Stomach (tissue), 9 donors: ENCODE data around the gene RBM43. TPM values are rescaled to one million over a fixed set of nuclear protein-coding genes. Genes with fewer than 3 reads are reported as not detected.
"Not testable (repeated sequence)": the region's sequence is repeated elsewhere in the genome, so short reads cannot be mapped to it uniquely, and the experiment has no call there.

ENCODE experiments used
- DNase-seq, 2 donors: peaks; one replicate each; pipeline versions ENCODE4 v3.0.0 to v3.0.0-alpha.2; 2013 to 2019
- H3K27ac ChIP-seq, 5 donors: fragments of 200-600 bp in 4 of 5; sonication (generic) in 4 of 5; one replicate each; pipeline ENCODE4 v1.5.1; 2013 to 2019; ENCODE audit warnings: mild to moderate bottlenecking in 1 of 5, moderate library complexity in 1 of 5
- H3K27me3 ChIP-seq, 3 donors: fragments of 200-600 bp; sonication (generic); one replicate each; pipeline ENCODE4 v1.5.1; 2017 to 2019; ENCODE audit warnings: mixed run types in 1 of 3
- H3K36me3 ChIP-seq, 4 donors: fragments of 200-600 bp; sonication (generic); 1 replicate in 3 of 4; 2 replicates in 1 of 4; pipeline ENCODE4 v1.5.1; 2016 to 2019
- H3K4me1 ChIP-seq, 4 donors: fragments of 200-600 bp; sonication (generic); one replicate each; pipeline ENCODE4 v1.5.1; 2016 to 2019
- H3K4me3 ChIP-seq, 4 donors: fragments of 200-600 bp; sonication (generic) in 3 of 4; one replicate each; pipeline ENCODE4 v1.5.1; 2016 to 2019; ENCODE audit warnings: mild to moderate bottlenecking in 1 of 4
- H3K9me3 ChIP-seq, 4 donors: fragments of 200-600 bp; sonication (generic); one replicate each; pipeline ENCODE4 v1.5.1; 2016 to 2019
- EP300 ChIP-seq: sonication (generic); formaldehyde crosslinking; IDR thresholded peaks from one replicate; pipeline ENCODE4 v1.6.1; 2017; ENCODE audit warnings: antibody characterized with exemption
- POLR2A ChIP-seq, 4 donors: fragments of 450-650 bp; IDR thresholded peaks; one replicate each; pipeline ENCODE4 v1.6.1; 2016; ENCODE audit warnings: antibody characterized with exemption in 4 of 4, control low read depth in 2 of 4, mild to moderate bottlenecking in 1 of 4, moderate library complexity in 1 of 4
- POLR2AphosphoS5 ChIP-seq, 3 donors: sonication (generic); formaldehyde crosslinking; IDR thresholded peaks; one replicate each; pipeline ENCODE4 v1.6.1; 2016; ENCODE audit warnings: antibody characterized with exemption in 3 of 3
- WGBS, 5 donors: extraction: QIAGEN DNeasy Blood & Tissue Kit in 3 of 5; methylation state at CpG; one replicate each; pipeline versions ENCODE4 v1.1.5 to v1.1.7; 2013 to 2018; 5-methylcytosine and 5-hydroxymethylcytosine counted together
- intact Hi-C: fragments of 100-400 bp; cut with DNase I; formaldehyde crosslinking; loops from one replicate; pipeline ENCODE4 v1.15.1; 2023; ENCODE audit warnings: low total_unique reads
- polyA plus RNA-seq, 3 donors: library from polyadenylated mRNA; stranded (reverse); fragments of 200-250 nt; gene quantifications; one replicate each; pipeline ENCODE4 v1.2.3, GENCODE V29; 2013
- total RNA-seq, 5 donors: library from RNA; depleted of rRNA; stranded (reverse); fragments of >200 nt; gene quantifications; one replicate each; pipeline versions ENCODE4 v1.1.0 to v1.2.3, GENCODE V29; 2014 to 2016
- TF ChIP-seq, protein P1 (sequence below), 7 experiments: fragments of 450-650 bp in 4 of 7; fragments of 200-600 bp in 3 of 7; sonication (generic) in 3 of 7; IDR thresholded peaks; one replicate each; pipeline ENCODE4 v1.5.1; 2016 to 2019; ENCODE audit warnings: antibody characterized with exemption in 7 of 7, control low read depth in 2 of 7, mild to moderate bottlenecking in 1 of 7
- donor health status: healthy with polysubstance abuse.
- donor health status: Bipolar disorder and iron deficiency.
- donor health status: healthy.

The RBM43 gene
- total and polyA plus RNA-seq, 8 donors = 1.3 to 10.8 (median 1.8) TPM

DNA sequence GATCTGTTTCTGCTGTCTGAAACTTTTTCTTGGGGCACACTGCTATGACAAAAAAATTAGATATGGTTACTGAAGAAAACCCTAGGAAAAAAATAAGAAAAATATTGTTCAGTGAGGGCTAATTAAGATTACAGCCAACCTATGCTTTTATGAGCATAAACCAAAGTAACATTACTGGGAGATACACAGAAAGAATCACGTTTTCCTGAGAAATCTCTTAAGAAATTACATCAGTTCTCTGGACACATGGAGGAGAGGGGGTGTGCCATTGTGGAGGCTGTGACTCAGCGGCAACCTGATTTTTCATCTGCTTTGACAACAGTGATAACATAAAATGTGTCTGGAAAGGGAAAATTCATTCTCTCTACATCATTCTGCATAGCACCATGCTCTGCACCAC lies 41.2 kb upstream of the RBM43 start:
- TF ChIP-seq, protein P1, sequence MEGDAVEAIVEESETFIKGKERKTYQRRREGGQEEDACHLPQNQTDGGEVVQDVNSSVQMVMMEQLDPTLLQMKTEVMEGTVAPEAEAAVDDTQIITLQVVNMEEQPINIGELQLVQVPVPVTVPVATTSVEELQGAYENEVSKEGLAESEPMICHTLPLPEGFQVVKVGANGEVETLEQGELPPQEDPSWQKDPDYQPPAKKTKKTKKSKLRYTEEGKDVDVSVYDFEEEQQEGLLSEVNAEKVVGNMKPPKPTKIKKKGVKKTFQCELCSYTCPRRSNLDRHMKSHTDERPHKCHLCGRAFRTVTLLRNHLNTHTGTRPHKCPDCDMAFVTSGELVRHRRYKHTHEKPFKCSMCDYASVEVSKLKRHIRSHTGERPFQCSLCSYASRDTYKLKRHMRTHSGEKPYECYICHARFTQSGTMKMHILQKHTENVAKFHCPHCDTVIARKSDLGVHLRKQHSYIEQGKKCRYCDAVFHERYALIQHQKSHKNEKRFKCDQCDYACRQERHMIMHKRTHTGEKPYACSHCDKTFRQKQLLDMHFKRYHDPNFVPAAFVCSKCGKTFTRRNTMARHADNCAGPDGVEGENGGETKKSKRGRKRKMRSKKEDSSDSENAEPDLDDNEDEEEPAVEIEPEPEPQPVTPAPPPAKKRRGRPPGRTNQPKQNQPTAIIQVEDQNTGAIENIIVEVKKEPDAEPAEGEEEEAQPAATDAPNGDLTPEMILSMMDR (IDR thresholded peaks at IDR 0.05) = no peak
- no peak for TF ChIP-seq POLR2AphosphoS5 (IDR thresholded peaks at IDR 0.05)
- H3K36me3 ChIP-seq = no peaks in the 10 kb centered on the region
- WGBS, 5 donors = 51 to 74% (median 59%) methylated on average over 2 of the region's 2 CpGs

DNA sequence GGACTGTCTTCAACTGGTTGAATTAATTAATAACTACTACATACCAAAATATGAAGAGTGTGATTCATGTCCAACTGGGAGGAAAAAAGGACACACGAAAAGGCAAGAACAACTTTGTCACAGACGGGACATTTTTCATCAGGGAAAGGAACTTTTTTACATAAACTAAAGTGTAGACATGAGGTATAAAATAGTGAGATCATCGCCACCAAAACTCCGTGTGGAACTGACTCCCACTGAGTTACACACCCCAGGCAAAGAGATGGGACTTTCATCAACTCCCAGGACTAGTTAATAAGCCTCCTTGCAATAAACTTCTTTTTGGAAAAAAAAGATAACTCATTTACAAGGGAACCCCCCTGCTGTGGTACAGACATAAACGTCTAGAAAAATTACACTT lies 40.7 kb upstream of the RBM43 start:
- no peak for DNase-seq

More for the DNA sequence above, 41.2 kb upstream of the RBM43 start:
- Histone ChIP-seq H3K4me1 (no peaks in the 10 kb centered on the region), H3K4me3 (no peak overlapping the region), H3K27me3 (no peaks in the 10 kb centered on the region), H3K9me3 (no peaks in the 10 kb centered on the region), H3K27ac (no peak overlapping the region)
- peak in 1 of 2 donors; percentile 47 for DNase-seq
- intact Hi-C loops = no loop called here

DNA sequence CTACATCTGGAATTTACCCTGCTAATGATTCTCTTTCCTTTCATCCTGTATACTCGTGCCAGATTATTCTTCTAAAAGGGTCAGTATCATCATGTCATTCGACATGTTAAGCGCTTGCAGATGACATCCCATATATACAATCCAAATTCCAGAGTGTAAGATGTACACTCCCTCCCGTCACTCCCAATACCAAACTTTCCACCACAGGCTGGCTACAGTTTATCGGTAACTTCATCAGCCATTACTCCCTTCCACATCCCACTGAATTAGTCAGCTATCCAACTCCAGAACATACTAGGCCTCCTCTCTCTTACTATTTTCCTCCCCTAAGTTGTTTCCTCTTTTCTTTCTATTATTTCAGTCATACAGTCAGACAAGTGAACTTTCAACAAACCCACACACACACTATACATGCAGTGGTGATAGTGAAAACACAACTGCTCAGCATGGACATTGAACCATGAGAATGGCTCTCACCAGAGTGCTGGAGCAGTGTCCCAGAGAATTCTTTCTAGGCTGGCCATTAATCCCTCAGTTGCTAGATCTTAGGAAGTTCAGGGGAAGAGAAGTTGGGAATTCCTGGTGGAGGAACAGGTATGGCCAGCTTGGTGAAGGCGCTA lies 38.4 kb upstream of the RBM43 start:
- no peak overlapping the region for H3K4me3 ChIP-seq

More for the DNA sequence above, 40.7 kb upstream of the RBM43 start:
- WGBS, 5 donors = 66 to 81% (median 77%) methylated on average over 5 of the region's 5 CpGs
- Histone ChIP-seq H3K9me3 (no peaks in the 10 kb centered on the region), H3K36me3 (no peaks in the 10 kb centered on the region), H3K27me3 (no peaks in the 10 kb centered on the region), H3K4me3 (no peak overlapping the region), H3K27ac (no peak overlapping the region), H3K4me1 (no peaks in the 10 kb centered on the region)
- intact Hi-C loops = no loop called here
- TF ChIP-seq EP300 (no peak), POLR2AphosphoS5 (IDR thresholded peaks at IDR 0.05) (no peak), POLR2A (IDR thresholded peaks at IDR 0.05) (no peak)
- TF ChIP-seq, protein P1 (IDR thresholded peaks at IDR 0.05) = no peak

DNA sequence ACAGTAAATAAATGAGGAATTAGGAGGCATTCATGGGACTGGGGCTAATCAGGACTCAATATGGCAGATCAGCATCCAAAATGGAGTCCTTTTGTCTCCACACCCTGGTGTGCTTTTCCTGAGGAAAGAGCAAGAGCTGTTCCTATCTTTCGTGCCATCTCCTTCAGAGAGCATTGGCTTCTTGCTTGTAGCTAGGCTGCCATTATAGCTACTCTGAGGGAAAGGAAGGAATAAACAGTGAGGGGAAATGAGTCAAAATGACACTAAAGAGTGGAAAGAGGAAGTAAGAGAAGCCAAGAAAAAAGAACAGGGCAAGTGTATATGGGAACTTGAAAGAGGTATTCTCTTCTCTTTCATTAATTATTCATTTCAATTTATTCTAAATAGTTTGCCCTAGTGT lies 36.2 kb upstream of the RBM43 start:
- TF ChIP-seq, protein P1 (IDR thresholded peaks at IDR 0.05) = no peak
- TF ChIP-seq EP300 = no peak
- no peak for TF ChIP-seq POLR2AphosphoS5 (IDR thresholded peaks at IDR 0.05)
- TF ChIP-seq POLR2A (IDR thresholded peaks at IDR 0.05) = no peak
- intact Hi-C loops = no loop called here
- Histone ChIP-seq H3K36me3 (no peaks in the 10 kb centered on the region), H3K9me3 (no peaks in the 10 kb centered on the region), H3K4me1 (no peaks in the 10 kb centered on the region), H3K4me3 (no peak overlapping the region), H3K27me3 (no peaks in the 10 kb centered on the region), H3K27ac (peak overlapping the region in 2 of 5 donors; percentile 22 to 35)
- 3 to 67% (median 47%) methylated on average over 1 of the region's 1 CpG for WGBS, 5 donors
- no peak for DNase-seq

More for the DNA sequence above, 38.4 kb upstream of the RBM43 start:
- Histone ChIP-seq H3K27ac (no peak overlapping the region), H3K4me1 (no peaks in the 10 kb centered on the region), H3K36me3 (no peaks in the 10 kb centered on the region), H3K27me3 (no peaks in the 10 kb centered on the region), H3K9me3 (no peaks in the 10 kb centered on the region)
- intact Hi-C loops = no loop called here
- WGBS, 5 donors = 79 to 90% (median 85%) methylated on average over 6 of the region's 6 CpGs
- peak in 1 of 2 donors; percentile 29 for DNase-seq
- TF ChIP-seq EP300 (no peak), POLR2AphosphoS5 (IDR thresholded peaks at IDR 0.05) (no peak), POLR2A (IDR thresholded peaks at IDR 0.05) (no peak)
- TF ChIP-seq, protein P1 (IDR thresholded peaks at IDR 0.05) = no peak

DNA sequence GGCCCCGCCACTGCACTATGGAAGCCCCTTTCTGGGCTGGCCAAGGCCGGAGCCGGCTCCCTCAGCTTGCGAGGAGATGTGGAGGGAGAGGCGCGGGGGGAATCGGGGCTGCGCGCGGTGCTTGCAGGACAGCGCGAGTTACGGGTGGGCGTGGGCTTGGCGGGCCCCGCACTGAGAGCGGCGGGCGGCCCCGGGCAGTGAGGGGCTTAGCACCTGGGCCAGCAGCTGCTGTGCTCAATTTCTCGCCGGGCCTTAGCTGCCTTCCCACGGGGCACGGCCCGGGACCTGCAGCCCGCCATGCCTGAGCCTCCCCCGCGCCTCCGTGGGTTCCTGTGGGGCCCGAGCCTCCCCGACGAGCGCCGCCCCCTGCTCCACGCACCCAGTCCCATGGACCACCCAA lies 34.3 kb upstream of the RBM43 start:
- H3K4me1 ChIP-seq, H3K27me3 ChIP-seq, H3K27ac ChIP-seq, H3K36me3 ChIP-seq, intact Hi-C loops, H3K4me3 ChIP-seq, DNase-seq, H3K9me3 ChIP-seq: not testable (repeated sequence)
- 93 to 96% (median 94%) methylated on average over 17 to 35 of the region's 35 CpGs for WGBS, 5 donors
